HAP-1 (cell line): ENCODE results near the gene MGRN1.

Source experiments
- DNase-seq, 2 experiments: peaks; one replicate each; pipeline ENCODE4 v3.0.0-alpha.2; 2016 to 2020; ENCODE audit warnings: low spot score in 2 of 2
- H3K27me3 ChIP-seq: fragments of 250-450 bp; sonication (Bioruptor Pico); 2 replicates; pipeline ENCODE4 v1.5.1; 2020; ENCODE audit warnings: low read depth, mild to moderate bottlenecking, moderate library complexity
- H3K36me3 ChIP-seq: fragments of 250-450 bp; sonication (Bioruptor Pico); replicated peaks from 2 replicates; pipeline ENCODE4 v1.5.1; 2020; ENCODE audit warnings: mild to moderate bottlenecking
- H3K4me1 ChIP-seq: fragments of 250-450 bp; sonication (Bioruptor Pico); 2 replicates; pipeline ENCODE4 v1.5.1; 2020; ENCODE audit warnings: mild to moderate bottlenecking
- H3K4me3 ChIP-seq: fragments of 250-450 bp; sonication (Bioruptor Pico); 2 replicates; pipeline ENCODE4 v1.5.1; 2020; ENCODE audit warnings: mild to moderate bottlenecking, moderate library complexity
- H3K9me3 ChIP-seq: fragments of 250-450 bp; sonication (Bioruptor Pico); 2 replicates; pipeline ENCODE4 v1.5.1; 2020; ENCODE audit warnings: mild to moderate bottlenecking, moderate library complexity
- in situ Hi-C: fragments of 300-500 bp; cut with MboI; formaldehyde crosslinking; loops from 3 replicates; pipeline ENCODE4 v1.14.3; 2020; ENCODE audit warnings: low sequenced_read_pairs, inconsistent platforms, mixed read lengths

Gene MGRN1

GRCh38 chr16:4668313-4668960, 43.8 kb downstream of the MGRN1 start:
- Histone ChIP-seq H3K4me1 (no peaks in the 10 kb centered on the region), H3K9me3 (no peaks in the 10 kb centered on the region), H3K27me3 (no peaks in the 10 kb centered on the region), H3K4me3 (no peak overlapping the region), H3K36me3 (peaks cover 32% of the 10 kb centered on the region)
- in situ Hi-C loops, result no loop called here
- no peak for DNase-seq

- no peak for DNase-seq
- no peaks in the 10 kb centered on the region for H3K9me3 ChIP-seq
- H3K4me1 ChIP-seq, result no peaks in the 10 kb centered on the region
- H3K4me3 ChIP-seq, result no peak overlapping the region
- H3K27me3 ChIP-seq, result no peaks in the 10 kb centered on the region
- peaks cover 17% of the 10 kb centered on the region for H3K36me3 ChIP-seq
- in situ Hi-C loops, result no loop called here
These were observed 48.9 kb downstream of the MGRN1 start for GRCh38 chr16:4673387-4674046.

GRCh38 chr16:4674926-4675530, 50.4 kb downstream of the MGRN1 start:
- in situ Hi-C loops, result no loop called here
- no peak overlapping the region for H3K4me3 ChIP-seq
- H3K9me3 ChIP-seq, result no peaks in the 10 kb centered on the region
- no peaks in the 10 kb centered on the region for H3K27me3 ChIP-seq
- H3K36me3 ChIP-seq, result peaks cover 11% of the 10 kb centered on the region; the same call in 1 of the 2 replicates
- no peak for DNase-seq
- no peaks in the 10 kb centered on the region for H3K4me1 ChIP-seq

DNA sequence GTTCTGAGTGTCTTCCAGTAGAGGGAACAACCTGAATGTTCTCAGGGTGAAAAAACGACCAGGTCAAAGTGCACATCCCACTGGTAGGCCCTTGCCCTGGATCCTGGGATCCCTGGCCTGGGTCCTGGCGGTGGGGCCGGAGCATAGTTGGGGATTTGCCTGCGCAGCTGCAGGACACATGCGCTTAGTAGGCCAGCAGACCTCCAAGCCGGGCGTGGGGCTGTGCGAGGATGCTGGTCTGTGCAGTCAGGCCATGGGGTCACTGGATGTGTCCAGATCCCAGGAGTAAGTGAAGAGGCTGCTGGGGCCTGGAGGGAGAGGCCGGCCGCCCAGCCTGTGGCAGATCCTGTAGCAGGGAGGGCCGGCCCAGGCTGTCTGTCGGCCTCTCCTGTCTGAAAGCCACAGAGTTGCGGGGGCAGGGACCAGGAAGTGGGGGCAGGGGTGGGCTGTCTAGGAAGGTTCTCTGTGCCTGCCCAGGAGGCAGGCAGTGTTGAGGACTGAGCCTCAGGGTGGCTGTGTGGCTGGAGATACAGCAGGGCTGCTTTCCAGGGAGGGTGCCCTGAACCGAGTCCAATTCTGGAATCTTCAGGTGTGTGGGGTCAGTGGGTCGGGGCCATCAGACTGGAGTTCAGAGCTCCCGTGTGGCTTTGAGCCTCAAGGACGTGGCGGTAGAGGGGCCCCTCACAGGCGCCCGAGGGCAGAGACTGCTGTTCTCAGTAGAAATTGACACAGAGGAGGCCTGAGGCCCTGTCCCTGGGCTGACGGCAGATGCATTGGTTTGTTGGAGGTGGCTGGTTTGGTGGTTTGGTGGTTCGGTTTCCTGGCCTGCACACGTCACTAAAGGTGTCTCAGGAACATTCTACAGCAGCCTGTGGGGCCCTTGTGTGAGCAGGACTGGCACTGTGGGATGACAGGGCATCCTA, 51.5 kb downstream of the MGRN1 start:
- H3K4me1 ChIP-seq, result no peaks in the 10 kb centered on the region
- no peak for DNase-seq
- H3K36me3 ChIP-seq, result peaks cover 11% of the 10 kb centered on the region; the same call in 1 of the 2 replicates
- no peaks in the 10 kb centered on the region for H3K9me3 ChIP-seq
- H3K4me3 ChIP-seq, result no peak overlapping the region
- in situ Hi-C loops, result no loop called here
- no peaks in the 10 kb centered on the region for H3K27me3 ChIP-seq

GRCh38 chr16:4676831-4677230, 52.2 kb downstream of the MGRN1 start:
- H3K9me3 ChIP-seq, result no peaks in the 10 kb centered on the region
- in situ Hi-C loops, result no loop called here
- no peak overlapping the region for H3K4me3 ChIP-seq
- no peaks in the 10 kb centered on the region for H3K27me3 ChIP-seq
- no peak for DNase-seq
- H3K36me3 ChIP-seq, result peaks cover 11% of the 10 kb centered on the region; the same call in 1 of the 2 replicates
- H3K4me1 ChIP-seq, result no peaks in the 10 kb centered on the region

DNA sequence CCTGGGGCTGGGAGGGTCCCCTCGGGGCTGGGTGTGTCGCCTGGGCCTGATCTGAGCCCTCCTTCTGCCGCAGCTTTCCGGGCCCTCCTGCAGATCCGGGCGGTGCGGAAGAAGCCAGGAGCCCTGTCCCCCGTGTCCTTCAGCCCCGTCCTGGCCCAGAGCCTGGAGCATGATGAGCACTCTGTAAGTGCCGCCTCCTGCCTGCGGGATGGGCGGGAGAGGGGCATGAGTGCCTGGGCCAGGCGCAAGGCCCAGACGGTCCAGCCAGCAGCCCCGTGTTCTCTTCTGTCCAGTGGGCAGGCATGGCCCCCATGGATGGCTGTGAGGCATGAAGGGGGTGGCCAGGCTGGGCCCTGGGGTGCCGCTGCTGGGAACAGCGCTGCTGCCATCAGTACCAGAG, 52.8 kb downstream of the MGRN1 start:
- in situ Hi-C loops, result no loop called here
- H3K4me3 ChIP-seq, result no peak overlapping the region
- H3K36me3 ChIP-seq, result peaks cover 10% of the 10 kb centered on the region; the same call in 1 of the 2 replicates

DNA sequence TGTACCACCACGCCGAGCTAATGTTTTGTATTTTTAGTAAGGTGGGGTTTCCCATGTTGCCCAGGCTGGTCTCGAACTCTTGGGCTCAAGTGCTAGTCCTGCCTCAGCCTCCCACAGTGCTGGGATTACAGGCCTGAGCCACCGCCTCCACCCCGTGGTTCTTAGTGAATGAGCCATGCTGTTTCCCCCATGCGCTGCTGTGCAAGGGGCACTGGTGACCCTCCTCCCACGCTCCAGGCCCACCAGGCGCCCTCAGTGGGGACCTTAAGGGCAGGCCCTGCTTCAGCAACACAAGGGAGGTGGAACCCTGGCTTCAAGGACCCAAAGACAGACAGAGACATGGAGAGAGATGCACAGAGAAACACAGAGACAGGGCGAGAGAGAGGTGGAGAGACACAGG, 53.4 kb downstream of the MGRN1 start:
- peaks cover 7% of the 10 kb centered on the region for H3K36me3 ChIP-seq
- H3K4me3 ChIP-seq, result no peak overlapping the region
- H3K9me3 ChIP-seq, result no peaks in the 10 kb centered on the region
- H3K27me3 ChIP-seq, result no peaks in the 10 kb centered on the region
- in situ Hi-C loops, result no loop called here
- H3K4me1 ChIP-seq, result no peaks in the 10 kb centered on the region
- DNase-seq, result no peak

More for the DNA sequence above, 52.8 kb downstream of the MGRN1 start:
- no peaks in the 10 kb centered on the region for H3K9me3 ChIP-seq
- H3K27me3 ChIP-seq, result no peaks in the 10 kb centered on the region
- DNase-seq, result no peak
- H3K4me1 ChIP-seq, result no peaks in the 10 kb centered on the region

DNA sequence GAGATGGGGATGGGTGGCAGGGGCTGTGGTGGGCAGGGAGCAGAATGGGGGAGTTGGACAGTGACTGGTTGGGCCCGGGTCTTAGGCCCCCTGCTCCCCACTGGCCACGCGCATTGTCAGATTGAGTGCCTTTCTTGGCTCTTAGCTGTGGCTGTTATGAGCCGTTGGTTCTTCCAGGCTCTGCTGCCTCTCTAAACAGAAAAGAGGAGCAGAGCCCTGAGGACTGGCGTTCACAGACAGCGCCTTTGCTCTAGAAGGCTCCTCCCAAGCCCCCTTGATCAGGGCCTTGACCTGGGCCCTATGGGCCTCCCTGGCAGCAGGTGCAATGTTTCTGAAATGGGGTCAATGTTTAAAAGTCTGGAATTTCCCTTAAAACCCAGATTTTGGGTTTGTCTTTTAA, 54.0 kb downstream of the MGRN1 start:
- H3K4me3 ChIP-seq, result no peak overlapping the region
- in situ Hi-C loops, result no loop called here
- no peaks in the 10 kb centered on the region for H3K9me3 ChIP-seq
- DNase-seq, result no peak
- no peaks in the 10 kb centered on the region for H3K4me1 ChIP-seq
- no peaks in the 10 kb centered on the region for H3K27me3 ChIP-seq
- peaks cover 10% of the 10 kb centered on the region for H3K36me3 ChIP-seq

DNA sequence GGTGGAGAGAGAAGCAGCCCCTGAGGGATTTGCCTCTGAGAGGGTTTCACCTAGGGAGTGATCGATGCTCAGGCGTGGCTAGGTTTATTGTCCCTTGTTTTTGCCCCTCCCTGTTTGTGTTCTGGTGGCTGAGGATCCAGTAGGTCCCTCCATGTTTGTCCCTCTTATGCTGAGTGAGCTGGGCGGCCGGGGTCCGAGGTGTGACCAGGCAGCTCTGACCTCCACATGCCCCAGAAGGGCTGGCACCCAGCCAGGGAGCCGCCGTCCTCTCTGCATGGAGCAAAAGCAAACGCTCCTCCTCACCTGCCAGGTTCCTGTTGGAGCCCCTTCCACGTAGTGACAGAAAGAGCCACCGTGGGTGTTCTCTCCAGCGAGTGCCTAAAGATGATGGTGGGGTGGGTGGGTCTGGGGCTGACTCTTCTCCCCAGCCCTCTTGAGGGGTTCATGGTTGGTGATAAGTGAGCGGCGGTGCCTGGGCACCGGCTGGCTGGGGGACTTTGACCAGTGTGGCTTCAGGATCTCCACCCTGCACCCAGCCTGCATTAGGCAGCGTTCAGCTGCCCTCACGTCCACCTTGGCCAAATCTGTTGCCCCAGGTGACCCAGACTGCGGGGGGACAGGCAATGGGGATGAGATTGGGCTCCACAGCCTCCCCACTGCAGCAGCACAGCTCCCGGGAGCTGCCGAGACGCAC, 54.7 kb downstream of the MGRN1 start:
- in situ Hi-C loops, result no loop called here
- H3K4me1 ChIP-seq, result no peaks in the 10 kb centered on the region
- H3K27me3 ChIP-seq, result no peaks in the 10 kb centered on the region
- H3K4me3 ChIP-seq, result no peak overlapping the region
- H3K36me3 ChIP-seq, result peaks cover 14% of the 10 kb centered on the region
- no peak for DNase-seq
- no peaks in the 10 kb centered on the region for H3K9me3 ChIP-seq

DNA sequence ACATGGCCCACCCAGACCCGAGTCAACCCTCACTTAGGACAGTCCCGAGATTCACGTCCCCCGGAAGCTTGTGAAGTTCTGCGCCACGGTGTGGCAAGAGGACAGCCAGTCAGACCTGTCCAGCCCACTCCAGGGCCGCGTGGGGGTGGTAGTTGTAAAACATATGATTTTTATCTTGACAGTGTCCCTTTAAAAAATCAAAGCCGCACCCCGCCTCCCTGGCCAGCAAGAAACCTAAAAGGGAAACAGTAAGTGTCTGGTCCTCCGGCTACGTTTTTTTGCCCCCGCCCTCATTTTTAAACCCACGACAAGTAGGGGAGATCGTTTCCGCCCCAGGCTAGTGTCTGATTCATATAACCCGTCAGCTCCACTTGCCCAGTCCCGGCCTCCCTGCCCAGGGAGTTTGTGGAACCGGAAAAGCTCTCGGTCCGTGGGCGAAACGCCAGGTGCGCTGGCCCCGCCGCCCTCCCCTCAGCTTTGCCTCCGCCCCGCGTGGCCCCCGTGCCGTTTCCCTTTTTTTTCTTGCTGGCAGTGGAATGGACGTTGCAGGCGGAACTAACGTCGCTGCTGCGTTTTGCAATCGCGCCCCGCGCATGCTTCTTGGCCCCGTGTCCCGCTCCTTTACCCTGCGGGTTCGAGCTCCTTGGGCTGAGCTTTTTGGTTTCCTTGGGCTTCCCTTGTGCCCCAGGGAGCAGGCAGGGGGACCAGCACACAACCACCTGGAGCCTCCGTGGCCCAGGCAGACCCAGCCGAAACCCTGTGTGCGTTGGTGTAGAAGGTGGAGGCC, 55.4 kb downstream of the MGRN1 start:
- Histone ChIP-seq H3K4me3 (no peak overlapping the region), H3K27me3 (no peaks in the 10 kb centered on the region), H3K4me1 (no peaks in the 10 kb centered on the region), H3K9me3 (no peaks in the 10 kb centered on the region), H3K36me3 (peaks cover 20% of the 10 kb centered on the region)
- no peak for DNase-seq
- in situ Hi-C loops, result no loop called here

DNA sequence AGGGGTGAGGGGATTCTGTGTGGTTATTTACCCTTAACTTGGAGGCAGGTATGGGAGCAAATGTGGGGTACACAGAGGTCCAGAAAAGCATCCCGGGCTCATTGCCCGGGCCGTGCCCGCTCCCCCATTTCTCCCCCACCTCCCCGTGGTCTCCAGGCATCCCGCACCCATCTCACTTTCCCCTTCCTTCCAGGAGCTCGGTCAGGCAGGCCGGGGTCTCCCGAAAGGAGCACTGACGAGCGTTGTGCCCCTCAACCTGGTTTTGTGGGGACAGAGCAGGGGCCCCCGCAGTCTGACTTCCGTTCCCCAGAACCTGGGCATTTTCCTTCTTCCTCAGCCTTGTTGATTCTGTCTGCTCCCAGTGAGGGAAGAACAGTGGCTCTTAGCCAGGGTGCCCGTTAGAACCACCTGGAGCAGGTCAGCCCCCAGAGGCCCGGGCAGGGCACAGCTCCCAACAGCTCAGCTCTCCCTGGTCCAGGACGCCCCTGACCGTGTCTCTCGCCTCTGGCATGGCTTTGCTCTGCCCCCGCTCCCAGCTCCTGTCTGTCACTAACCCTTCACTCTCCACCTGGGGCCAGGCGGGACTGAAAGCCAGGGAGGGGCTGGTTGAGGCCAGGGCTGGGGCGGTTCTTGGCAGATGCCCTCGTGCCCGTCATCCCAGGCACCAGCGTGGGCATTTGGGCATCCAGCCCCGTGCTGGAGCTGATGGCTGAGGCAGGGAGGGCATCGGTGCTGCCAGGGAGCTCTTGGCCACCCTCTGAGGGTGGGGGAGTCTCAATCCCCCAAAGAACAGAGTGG, 56.2 kb downstream of the MGRN1 start:
- no peak for DNase-seq
- peaks cover 26% of the 10 kb centered on the region for H3K36me3 ChIP-seq

GRCh38 chr16:4681471-4682083, 57.0 kb downstream of the MGRN1 start:
- in situ Hi-C loops, result no loop called here
- no peaks in the 10 kb centered on the region for H3K4me1 ChIP-seq
- H3K4me3 ChIP-seq, result no peak overlapping the region
- H3K27me3 ChIP-seq, result no peaks in the 10 kb centered on the region
- DNase-seq, result no peak
- no peaks in the 10 kb centered on the region for H3K9me3 ChIP-seq
- peaks cover 28% of the 10 kb centered on the region for H3K36me3 ChIP-seq

More for the DNA sequence above, 56.2 kb downstream of the MGRN1 start:
- in situ Hi-C loops, result no loop called here
- Histone ChIP-seq H3K27me3 (no peaks in the 10 kb centered on the region), H3K4me3 (no peak overlapping the region), H3K4me1 (no peaks in the 10 kb centered on the region), H3K9me3 (no peaks in the 10 kb centered on the region)
